GM18868 (cell line): Measurements from ENCODE around the gene CCDC60.

Experiments
- ATAC-seq: cut with Tn5 transposase; IDR thresholded peaks from one replicate; pipeline ENCODE4 v1.9.1; 2021; ENCODE audit warnings: mild to moderate bottlenecking, moderate library complexity; ENCODE audit not compliant: unreplicated experiment

Gene CCDC60

GRCh38 chr12:119383206-119383605 is 48.7 kb downstream of the CCDC60 start:
- ATAC-seq: no peak

- ATAC-seq: no peak
These were observed 49.8 kb downstream of the CCDC60 start for GRCh38 chr12:119384340-119384739.

GRCh38 chr12:119385659-119386058 is 51.1 kb downstream of the CCDC60 start:
- ATAC-seq: no peak

GRCh38 chr12:119389687-119390086 is 55.2 kb downstream of the CCDC60 start:
- ATAC-seq: no peak

- ATAC-seq: no peak
These were observed 57.1 kb downstream of the CCDC60 start for GRCh38 chr12:119391673-119392072.

GRCh38 chr12:119393677-119394076 is 59.1 kb downstream of the CCDC60 start:
- ATAC-seq: no peak

GRCh38 chr12:119397540-119397939 is 63.0 kb downstream of the CCDC60 start:
- ATAC-seq: no peak

- ATAC-seq: no peak
These were observed 63.7 kb downstream of the CCDC60 start for GRCh38 chr12:119398190-119398589.

- no peak for ATAC-seq
These were observed 64.8 kb downstream of the CCDC60 start for GRCh38 chr12:119399301-119399700.

- no peak for ATAC-seq
These were observed 71.8 kb downstream of the CCDC60 start for GRCh38 chr12:119406308-119406707.

GRCh38 chr12:119406811-119407210 is 72.3 kb downstream of the CCDC60 start:
- ATAC-seq: no peak

- no peak for ATAC-seq
These were observed 74.5 kb downstream of the CCDC60 start for GRCh38 chr12:119409043-119409442.

GRCh38 chr12:119410396-119410795 is 75.9 kb downstream of the CCDC60 start:
- ATAC-seq: no peak

GRCh38 chr12:119412306-119412705 is 77.8 kb downstream of the CCDC60 start:
- no peak for ATAC-seq

GRCh38 chr12:119412811-119413794 is 78.6 kb downstream of the CCDC60 start:
- no peak for ATAC-seq

GRCh38 chr12:119415714-119416113 is 81.2 kb downstream of the CCDC60 start:
- ATAC-seq: no peak

- no peak for ATAC-seq
These were observed 82.9 kb downstream of the CCDC60 start for GRCh38 chr12:119417440-119417839.

GRCh38 chr12:119419381-119419780 is 84.9 kb downstream of the CCDC60 start:
- no peak for ATAC-seq

- ATAC-seq: no peak
These were observed 88.8 kb downstream of the CCDC60 start for GRCh38 chr12:119423285-119423684.

GRCh38 chr12:119425623-119426022 is 91.1 kb downstream of the CCDC60 start:
- no peak for ATAC-seq

GRCh38 chr12:119431151-119431550 is 96.6 kb downstream of the CCDC60 start:
- no peak for ATAC-seq

GRCh38 chr12:119432949-119433348 is 98.4 kb downstream of the CCDC60 start:
- no peak for ATAC-seq
